Adrenal gland (tissue), 5 donors: ENCODE data around the gene ITIH6.

Experiments used
- POLR2A ChIP-seq, 2 donors: fragments of 450-650 bp; IDR thresholded peaks; one replicate each; pipeline ENCODE4 v1.6.1; 2017; ENCODE audit warnings: antibody characterized with exemption in 2 of 2, mild to moderate bottlenecking in 2 of 2, moderate library complexity in 1 of 2
- TF ChIP-seq, protein P1 (sequence below), 6 experiments: fragments of 450-650 bp in 4 of 6; fragments of 200-600 bp in 2 of 6; sonication (generic) in 1 of 6; IDR thresholded peaks; 1 replicate in 5 of 6; 2 replicates in 1 of 6; pipeline versions ENCODE4 v1.5.1 to v1.8.0; 2016 to 2021; ENCODE audit warnings: antibody characterized with exemption in 6 of 6, mild to moderate bottlenecking in 2 of 6, moderate library complexity in 1 of 6
- donor health status: DM: no; HTN: no; CAD: no.

DNA sequence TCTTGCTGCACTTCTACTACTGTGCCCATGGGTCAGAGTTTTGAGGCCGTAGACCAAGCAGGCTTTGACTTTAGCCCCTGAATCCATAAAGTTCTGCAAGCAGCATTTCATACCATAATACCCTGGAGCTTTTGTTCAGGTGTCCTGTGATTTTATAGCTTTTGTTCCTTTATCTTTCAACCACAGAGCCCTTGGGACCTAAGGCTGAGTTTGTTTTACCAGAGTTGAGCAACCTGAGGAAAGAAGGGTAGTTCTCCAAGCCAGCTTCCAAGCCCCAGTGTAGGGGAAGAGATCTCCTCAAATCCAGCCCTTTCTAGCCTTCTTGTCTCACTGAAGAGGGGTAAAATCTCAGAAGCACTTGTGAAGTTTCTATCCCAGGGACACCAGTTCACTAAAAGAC, 44.6 kb upstream of the ITIH6 start:
- TF ChIP-seq, protein P1, sequence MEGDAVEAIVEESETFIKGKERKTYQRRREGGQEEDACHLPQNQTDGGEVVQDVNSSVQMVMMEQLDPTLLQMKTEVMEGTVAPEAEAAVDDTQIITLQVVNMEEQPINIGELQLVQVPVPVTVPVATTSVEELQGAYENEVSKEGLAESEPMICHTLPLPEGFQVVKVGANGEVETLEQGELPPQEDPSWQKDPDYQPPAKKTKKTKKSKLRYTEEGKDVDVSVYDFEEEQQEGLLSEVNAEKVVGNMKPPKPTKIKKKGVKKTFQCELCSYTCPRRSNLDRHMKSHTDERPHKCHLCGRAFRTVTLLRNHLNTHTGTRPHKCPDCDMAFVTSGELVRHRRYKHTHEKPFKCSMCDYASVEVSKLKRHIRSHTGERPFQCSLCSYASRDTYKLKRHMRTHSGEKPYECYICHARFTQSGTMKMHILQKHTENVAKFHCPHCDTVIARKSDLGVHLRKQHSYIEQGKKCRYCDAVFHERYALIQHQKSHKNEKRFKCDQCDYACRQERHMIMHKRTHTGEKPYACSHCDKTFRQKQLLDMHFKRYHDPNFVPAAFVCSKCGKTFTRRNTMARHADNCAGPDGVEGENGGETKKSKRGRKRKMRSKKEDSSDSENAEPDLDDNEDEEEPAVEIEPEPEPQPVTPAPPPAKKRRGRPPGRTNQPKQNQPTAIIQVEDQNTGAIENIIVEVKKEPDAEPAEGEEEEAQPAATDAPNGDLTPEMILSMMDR (IDR thresholded peaks at IDR 0.05), result no peak
- TF ChIP-seq POLR2A (IDR thresholded peaks at IDR 0.05), result no peak
